Stimulated activated memory B cell treated with anti-CD40 and anti-IgM and Interleukin-4, amounts not matched to agents 10 μg/mL and 1 μg/mL and 100 μg/mL, for 72 hours (primary cell): ENCODE data around the gene CASS4.

ENCODE experiments used
- ATAC-seq: fragments of 150-1000 bp; cut with Tn5 transposase; 2 replicates; pipeline ENCODE4 v1.10.0; 2021
- H3K27ac Mint-ChIP-seq: one replicate; pipeline ENCODE4 v1.8.0; 2022; ENCODE audit warnings: mild to moderate bottlenecking, mixed read lengths
- H3K27me3 Mint-ChIP-seq: one replicate; pipeline ENCODE4 v1.8.0; 2022; ENCODE audit warnings: mixed read lengths
- H3K36me3 Mint-ChIP-seq: one replicate; pipeline ENCODE4 v1.8.0; 2022; ENCODE audit warnings: mixed read lengths
- H3K4me1 Mint-ChIP-seq: one replicate; pipeline ENCODE4 v1.8.0; 2022; ENCODE audit warnings: mixed read lengths
- H3K4me3 Mint-ChIP-seq: one replicate; pipeline ENCODE4 v1.8.0; 2022; ENCODE audit warnings: mild to moderate bottlenecking, moderate library complexity, mixed read lengths
- H3K9me3 Mint-ChIP-seq: one replicate; pipeline ENCODE4 v1.8.0; 2022; ENCODE audit warnings: mixed read lengths

The CASS4 gene

GRCh38 chr20:56426026-56426425 lies 14.0 kb downstream of the CASS4 start:
- H3K27me3 Mint-ChIP-seq: peaks cover 9% of the 10 kb centered on the region
- no peaks in the 10 kb centered on the region for H3K36me3 Mint-ChIP-seq
- H3K4me1 Mint-ChIP-seq: peaks cover 26% of the 10 kb centered on the region
- no peak for ATAC-seq
- no peak overlapping the region for H3K4me3 Mint-ChIP-seq
- H3K27ac Mint-ChIP-seq: no peak overlapping the region
- H3K9me3 Mint-ChIP-seq: no peaks in the 10 kb centered on the region

- Mint-ChIP-seq H3K27ac (no peak overlapping the region), H3K9me3 (no peaks in the 10 kb centered on the region), H3K4me1 (peaks cover 26% of the 10 kb centered on the region), H3K36me3 (no peaks in the 10 kb centered on the region), H3K4me3 (no peak overlapping the region), H3K27me3 (peaks cover 9% of the 10 kb centered on the region)
- no peak for ATAC-seq
These were observed 14.9 kb downstream of the CASS4 start for GRCh38 chr20:56426926-56427325.

GRCh38 chr20:56427797-56428196 lies 15.7 kb downstream of the CASS4 start:
- no peak for ATAC-seq
- Mint-ChIP-seq H3K4me1 (peaks cover 26% of the 10 kb centered on the region), H3K36me3 (no peaks in the 10 kb centered on the region), H3K27me3 (peaks cover 9% of the 10 kb centered on the region), H3K27ac (no peak overlapping the region), H3K9me3 (no peaks in the 10 kb centered on the region), H3K4me3 (no peak overlapping the region)

- no peak overlapping the region for H3K4me3 Mint-ChIP-seq
- no peaks in the 10 kb centered on the region for H3K9me3 Mint-ChIP-seq
- peaks cover 31% of the 10 kb centered on the region for H3K4me1 Mint-ChIP-seq
- H3K27me3 Mint-ChIP-seq: peaks cover 9% of the 10 kb centered on the region
- H3K36me3 Mint-ChIP-seq: no peaks in the 10 kb centered on the region
- no peak overlapping the region for H3K27ac Mint-ChIP-seq
- no peak for ATAC-seq
These were observed 16.4 kb downstream of the CASS4 start for GRCh38 chr20:56428410-56428809.

- no peaks in the 10 kb centered on the region for H3K9me3 Mint-ChIP-seq
- peak overlapping the region; percentile 60 for H3K27ac Mint-ChIP-seq
- H3K36me3 Mint-ChIP-seq: no peaks in the 10 kb centered on the region
- H3K4me1 Mint-ChIP-seq: peaks cover 31% of the 10 kb centered on the region
- ATAC-seq: no peak
- peak overlapping the region; percentile 50 for H3K4me3 Mint-ChIP-seq
- peaks cover 9% of the 10 kb centered on the region for H3K27me3 Mint-ChIP-seq
These were observed 16.8 kb downstream of the CASS4 start for GRCh38 chr20:56428881-56429280.

- peak overlapping the region; percentile 50 for H3K4me3 Mint-ChIP-seq
- H3K27me3 Mint-ChIP-seq: peaks cover 9% of the 10 kb centered on the region
- H3K27ac Mint-ChIP-seq: peak overlapping the region; percentile 60
- H3K4me1 Mint-ChIP-seq: peaks cover 31% of the 10 kb centered on the region
- no peaks in the 10 kb centered on the region for H3K9me3 Mint-ChIP-seq
- no peak for ATAC-seq
- no peaks in the 10 kb centered on the region for H3K36me3 Mint-ChIP-seq
These were observed 17.4 kb downstream of the CASS4 start for GRCh38 chr20:56429502-56429901.

- no peak for ATAC-seq
- H3K4me1 Mint-ChIP-seq: peaks cover 31% of the 10 kb centered on the region
- H3K9me3 Mint-ChIP-seq: no peaks in the 10 kb centered on the region
- H3K4me3 Mint-ChIP-seq: peak overlapping the region; percentile 50
- peak overlapping the region; percentile 60 for H3K27ac Mint-ChIP-seq
- no peaks in the 10 kb centered on the region for H3K36me3 Mint-ChIP-seq
- peaks cover 9% of the 10 kb centered on the region for H3K27me3 Mint-ChIP-seq
These were observed 17.9 kb downstream of the CASS4 start for GRCh38 chr20:56429941-56430340.

- Mint-ChIP-seq H3K4me3 (no peak overlapping the region), H3K27ac (no peak overlapping the region), H3K27me3 (peaks cover 9% of the 10 kb centered on the region), H3K9me3 (no peaks in the 10 kb centered on the region), H3K36me3 (no peaks in the 10 kb centered on the region), H3K4me1 (peaks cover 31% of the 10 kb centered on the region)
- no peak for ATAC-seq
These were observed 18.4 kb downstream of the CASS4 start for GRCh38 chr20:56430461-56430860.

GRCh38 chr20:56430957-56431356 lies 18.9 kb downstream of the CASS4 start:
- no peak overlapping the region for H3K4me3 Mint-ChIP-seq
- H3K27ac Mint-ChIP-seq: no peak overlapping the region
- no peaks in the 10 kb centered on the region for H3K9me3 Mint-ChIP-seq
- no peak for ATAC-seq
- H3K36me3 Mint-ChIP-seq: no peaks in the 10 kb centered on the region
- H3K27me3 Mint-ChIP-seq: peaks cover 9% of the 10 kb centered on the region
- peaks cover 31% of the 10 kb centered on the region for H3K4me1 Mint-ChIP-seq

- H3K9me3 Mint-ChIP-seq: no peaks in the 10 kb centered on the region
- peaks cover 31% of the 10 kb centered on the region for H3K4me1 Mint-ChIP-seq
These were observed 19.4 kb downstream of the CASS4 start for GRCh38 chr20:56431471-56431870.

GRCh38 chr20:56433221-56433879 lies 21.3 kb downstream of the CASS4 start:
- H3K36me3 Mint-ChIP-seq: no peaks in the 10 kb centered on the region
- peaks cover 9% of the 10 kb centered on the region for H3K27me3 Mint-ChIP-seq
- no peak overlapping the region for H3K4me3 Mint-ChIP-seq
- no peak for ATAC-seq
- no peaks in the 10 kb centered on the region for H3K9me3 Mint-ChIP-seq
- peaks cover 25% of the 10 kb centered on the region for H3K4me1 Mint-ChIP-seq
- H3K27ac Mint-ChIP-seq: no peak overlapping the region

More at GRCh38 chr20:56431471-56431870, 19.4 kb downstream of the CASS4 start:
- Mint-ChIP-seq H3K4me3 (no peak overlapping the region), H3K27ac (no peak overlapping the region), H3K36me3 (no peaks in the 10 kb centered on the region), H3K27me3 (peaks cover 9% of the 10 kb centered on the region)
- ATAC-seq: no peak

GRCh38 chr20:56433880-56434255 lies 21.8 kb downstream of the CASS4 start:
- Mint-ChIP-seq H3K36me3 (no peaks in the 10 kb centered on the region), H3K9me3 (no peaks in the 10 kb centered on the region), H3K4me1 (peaks cover 23% of the 10 kb centered on the region), H3K4me3 (no peak overlapping the region), H3K27me3 (peaks cover 9% of the 10 kb centered on the region), H3K27ac (no peak overlapping the region)
- ATAC-seq: no peak

GRCh38 chr20:56437196-56437960 lies 25.3 kb downstream of the CASS4 start:
- no peak overlapping the region for H3K4me3 Mint-ChIP-seq
- H3K9me3 Mint-ChIP-seq: no peaks in the 10 kb centered on the region
- H3K27me3 Mint-ChIP-seq: no peaks in the 10 kb centered on the region
- H3K27ac Mint-ChIP-seq: no peak overlapping the region
- ATAC-seq: no peak
- H3K4me1 Mint-ChIP-seq: peaks cover 19% of the 10 kb centered on the region
- no peaks in the 10 kb centered on the region for H3K36me3 Mint-ChIP-seq

GRCh38 chr20:56438284-56438683 lies 26.2 kb downstream of the CASS4 start:
- Mint-ChIP-seq H3K4me3 (no peak overlapping the region), H3K4me1 (peaks cover 19% of the 10 kb centered on the region), H3K27ac (no peak overlapping the region), H3K27me3 (no peaks in the 10 kb centered on the region), H3K36me3 (no peaks in the 10 kb centered on the region), H3K9me3 (no peaks in the 10 kb centered on the region)
- no peak for ATAC-seq

GRCh38 chr20:56439771-56440291 lies 27.8 kb downstream of the CASS4 start:
- H3K4me1 Mint-ChIP-seq: peaks cover 19% of the 10 kb centered on the region
- no peaks in the 10 kb centered on the region for H3K36me3 Mint-ChIP-seq
- no peaks in the 10 kb centered on the region for H3K27me3 Mint-ChIP-seq
- ATAC-seq: no peak
- H3K27ac Mint-ChIP-seq: no peak overlapping the region
- H3K9me3 Mint-ChIP-seq: no peaks in the 10 kb centered on the region
- no peak overlapping the region for H3K4me3 Mint-ChIP-seq
